GM23338 (cell line): ENCODE data around the gene ADPGK. TPM values are rescaled to one million over a fixed set of nuclear protein-coding genes. Genes with fewer than 3 reads are reported as not detected.

Experiments used
- ATAC-seq: fragments of 200-7000 bp; cut with Tn5 transposase; 3 replicates; pipeline ENCODE4 v1.9.1; 2020
- DNase-seq: peaks from one replicate; pipeline ENCODE4 v3.0.0-alpha.2; 2015; ENCODE audit warnings: low spot score
- H2AFZ ChIP-seq: fragments of 200-600 bp; sonication (generic); 2 replicates; pipeline ENCODE4 v1.8.0; 2016; ENCODE audit warnings: antibody characterized with exemption, mild to moderate bottlenecking, moderate library complexity
- H3F3A ChIP-seq: fragments of 200-600 bp; sonication (generic); replicated peaks from 2 replicates; pipeline ENCODE4 v1.8.0; 2017; ENCODE audit warnings: antibody characterized with exemption, mixed run types, low read depth
- H3K27ac ChIP-seq: fragments of 200-600 bp; sonication (generic); 2 replicates; pipeline ENCODE4 v1.6.1; 2016; ENCODE audit warnings: low read depth
- H3K27me3 ChIP-seq: fragments of 200-600 bp; sonication (generic); 2 replicates; pipeline ENCODE4 v1.8.0; 2016; ENCODE audit warnings: mild to moderate bottlenecking, mixed run types, moderate library complexity; ENCODE audit not compliant: insufficient read depth
- H3K36me3 ChIP-seq: fragments of 200-600 bp; sonication (generic); 2 replicates; pipeline ENCODE4 v1.8.0; 2016; ENCODE audit warnings: mild to moderate bottlenecking; ENCODE audit not compliant: insufficient read depth
- H3K4me1 ChIP-seq: fragments of 200-600 bp; sonication (generic); 2 replicates; pipeline ENCODE4 v1.8.0; 2016; ENCODE audit warnings: mild to moderate bottlenecking, moderate library complexity; ENCODE audit not compliant: insufficient read depth
- H3K4me2 ChIP-seq: fragments of 200-600 bp; sonication (generic); 2 replicates; pipeline ENCODE4 v1.7.1; 2017; ENCODE audit warnings: mixed run types
- H3K4me3 ChIP-seq: fragments of 200-600 bp; sonication (generic); 2 replicates; pipeline ENCODE4 v1.6.1; 2016; ENCODE audit warnings: mixed run types
- H3K79me2 ChIP-seq: fragments of 200-600 bp; sonication (generic); replicated peaks from 2 replicates; pipeline ENCODE4 v1.8.0; 2017; ENCODE audit warnings: mild to moderate bottlenecking; ENCODE audit not compliant: insufficient read depth
- H3K9me2 ChIP-seq: fragments of 200-600 bp; sonication (generic); 2 replicates; pipeline ENCODE4 v1.8.0; 2017; ENCODE audit not compliant: insufficient read depth
- H4K20me1 ChIP-seq: fragments of 200-600 bp; sonication (generic); replicated peaks from 2 replicates; pipeline ENCODE4 v1.8.0; 2017; ENCODE audit warnings: mild to moderate bottlenecking; ENCODE audit not compliant: insufficient read depth
- H3K27ac Mint-ChIP-seq: 2 replicates; pipeline ENCODE4 v1.8.0; 2020; ENCODE audit warnings: inconsistent platforms, mild to moderate bottlenecking, moderate library complexity, mixed read lengths
- H3K27me3 Mint-ChIP-seq: 3 replicates; pipeline ENCODE4 v1.8.0; 2022; ENCODE audit warnings: low read depth, mild to moderate bottlenecking, moderate library complexity, mixed read lengths, inconsistent platforms; ENCODE audit not compliant: insufficient read depth, poor library complexity
- H3K36me3 Mint-ChIP-seq: 3 replicates; pipeline ENCODE4 v1.8.0; 2021; ENCODE audit warnings: low read depth, mild to moderate bottlenecking, inconsistent platforms, moderate library complexity, mixed read lengths
- H3K4me1 Mint-ChIP-seq: 3 replicates; pipeline ENCODE4 v1.8.0; 2020; ENCODE audit warnings: mild to moderate bottlenecking, inconsistent platforms, mixed read lengths
- H3K4me3 Mint-ChIP-seq: 3 replicates; pipeline ENCODE4 v1.8.0; 2021; ENCODE audit warnings: moderate library complexity, mild to moderate bottlenecking, inconsistent platforms, mixed read lengths
- H3K9me3 Mint-ChIP-seq: 3 replicates; pipeline ENCODE4 v1.8.0; 2020; ENCODE audit warnings: moderate library complexity, mild to moderate bottlenecking, inconsistent platforms, mixed read lengths
- CREB1 ChIP-seq: fragments of 250-450 bp; sonication (Bioruptor Pico); IDR thresholded peaks from 2 replicates; pipeline ENCODE4 v1.5.0; 2020; ENCODE audit warnings: low read depth, mild to moderate bottlenecking, moderate library complexity
- ETS1 ChIP-seq: IDR thresholded peaks from 2 replicates; pipeline ENCODE4 v1.6.1; 2016; ENCODE audit warnings: antibody characterized with exemption
- EZH2 ChIP-seq: fragments of 200-600 bp; sonication (generic); IDR thresholded peaks from one replicate; pipeline ENCODE4 v1.8.0; 2017; ENCODE audit warnings: antibody characterized with exemption, mild to moderate bottlenecking, low read depth; ENCODE audit not compliant: unreplicated experiment
- EZH2phosphoT487 ChIP-seq: fragments of 200-600 bp; sonication (generic); IDR thresholded peaks from one replicate; pipeline ENCODE4 v1.8.1; 2018; ENCODE audit warnings: antibody characterized with exemption; ENCODE audit not compliant: unreplicated experiment
- JUNB ChIP-seq: IDR thresholded peaks from one replicate; pipeline ENCODE4 v1.6.1; 2016; ENCODE audit warnings: antibody characterized with exemption; ENCODE audit not compliant: unreplicated experiment
- NANOG ChIP-seq: IDR thresholded peaks from 2 replicates; pipeline ENCODE4 v1.6.1; 2016; ENCODE audit warnings: antibody characterized with exemption, borderline replicate concordance
- POLR2AphosphoS5 ChIP-seq: IDR thresholded peaks from 2 replicates; pipeline ENCODE4 v1.6.1; 2016; ENCODE audit warnings: antibody characterized with exemption, low read depth
- STAT1 ChIP-seq: IDR thresholded peaks from one replicate; pipeline ENCODE4 v1.6.1; 2016; ENCODE audit warnings: antibody characterized with exemption; ENCODE audit not compliant: unreplicated experiment
- ZNF114 ChIP-seq: fragments of 250-450 bp; sonication (Bioruptor Pico); IDR thresholded peaks from 2 replicates; pipeline ENCODE4 v1.5.0; 2020; ENCODE audit warnings: mild to moderate bottlenecking, moderate library complexity
- ZNF331 ChIP-seq: fragments of 250-450 bp; sonication (Bioruptor Pico); IDR thresholded peaks from 2 replicates; pipeline ENCODE4 v1.5.0; 2020; ENCODE audit warnings: low read depth, mild to moderate bottlenecking, moderate library complexity
- ZNF462 ChIP-seq: fragments of 250-450 bp; sonication (Bioruptor Pico); IDR thresholded peaks from 2 replicates; pipeline ENCODE4 v1.5.0; 2020; ENCODE audit warnings: mild to moderate bottlenecking, moderate library complexity
- polyA plus RNA-seq: library from polyadenylated mRNA; unstranded; fragments of >200 nt; fragmentation: Nextera tagmentation; extraction: Ambion mirVana; gene quantifications from 2 replicates; pipeline ENCODE4 v1.2.1, GENCODE V29; 2016
- total RNA-seq: library from RNA; depleted of rRNA; stranded (reverse); fragments of >200 nt; shearing (Covaris generic); gene quantifications from 2 replicates; pipeline ENCODE4 v1.2.3, GENCODE V29; 2014
- TF ChIP-seq, protein P1 (sequence below), 2 experiments: fragments of 200-600 bp in 1 of 2; sonication (generic) in 1 of 2; conservative IDR thresholded peaks; 2 replicates each; pipeline versions ENCODE4 v1.5.1 to v1.6.1; 2016 to 2017; ENCODE audit warnings: antibody characterized with exemption in 2 of 2, low read depth in 2 of 2, mild to moderate bottlenecking in 2 of 2, moderate library complexity in 1 of 2
- TF ChIP-seq, protein P2 (sequence below): IDR thresholded peaks from one replicate; pipeline ENCODE4 v1.6.1; 2018; ENCODE audit warnings: antibody characterized with exemption; ENCODE audit not compliant: unreplicated experiment

ADPGK gene
- total and polyA plus RNA-seq, 2 experiments from 2014 or later, result 21.5 to 57.0 TPM

GRCh38 chr15:72764656-72765055 is 18.9 kb downstream of the ADPGK start:
- Mint-ChIP-seq H3K27ac (no peak overlapping the region), H3K9me3 (peaks cover 22% of the 10 kb centered on the region; the same call in 2 of the 3 replicates)

More at GRCh38 chr15:72764656-72765055, 18.9 kb downstream of the ADPGK start:
- peaks cover 10% of the 10 kb centered on the region for H4K20me1 ChIP-seq
- no peak overlapping the region for H3K27ac ChIP-seq
- ATAC-seq (no peak), DNase-seq (no peak)
- H3K4me1 ChIP-seq, result no peaks in the 10 kb centered on the region
- peaks cover 16% of the 10 kb centered on the region for H3K79me2 ChIP-seq
- Mint-ChIP-seq H3K36me3 (peaks cover 59% of the 10 kb centered on the region), H3K4me1 (no peaks in the 10 kb centered on the region), H3K27me3 (peaks cover 1% of the 10 kb centered on the region), H3K4me3 (no peak overlapping the region)
- no peak overlapping the region for H3K4me2 ChIP-seq
- peaks cover 30% of the 10 kb centered on the region for H3K36me3 ChIP-seq
- H3K27me3 ChIP-seq, result no peaks in the 10 kb centered on the region
- H3K4me3 ChIP-seq, result no peak overlapping the region
- no peak overlapping the region for H2AFZ ChIP-seq
- H3F3A ChIP-seq, result no peaks in the 10 kb centered on the region
- TF ChIP-seq STAT1 (no peak), ETS1 (no peak), CREB1 (CRISPR knock-in tag) (no peak), ZNF114 (no peak), NANOG (no peak), ZNF462 (CRISPR knock-in tag) (no peak), JUNB (no peak), EZH2phosphoT487 (no peak), EZH2 (no peak), ZNF331 (CRISPR knock-in tag) (no peak), POLR2AphosphoS5 (no peak)
- TF ChIP-seq, protein P1, sequence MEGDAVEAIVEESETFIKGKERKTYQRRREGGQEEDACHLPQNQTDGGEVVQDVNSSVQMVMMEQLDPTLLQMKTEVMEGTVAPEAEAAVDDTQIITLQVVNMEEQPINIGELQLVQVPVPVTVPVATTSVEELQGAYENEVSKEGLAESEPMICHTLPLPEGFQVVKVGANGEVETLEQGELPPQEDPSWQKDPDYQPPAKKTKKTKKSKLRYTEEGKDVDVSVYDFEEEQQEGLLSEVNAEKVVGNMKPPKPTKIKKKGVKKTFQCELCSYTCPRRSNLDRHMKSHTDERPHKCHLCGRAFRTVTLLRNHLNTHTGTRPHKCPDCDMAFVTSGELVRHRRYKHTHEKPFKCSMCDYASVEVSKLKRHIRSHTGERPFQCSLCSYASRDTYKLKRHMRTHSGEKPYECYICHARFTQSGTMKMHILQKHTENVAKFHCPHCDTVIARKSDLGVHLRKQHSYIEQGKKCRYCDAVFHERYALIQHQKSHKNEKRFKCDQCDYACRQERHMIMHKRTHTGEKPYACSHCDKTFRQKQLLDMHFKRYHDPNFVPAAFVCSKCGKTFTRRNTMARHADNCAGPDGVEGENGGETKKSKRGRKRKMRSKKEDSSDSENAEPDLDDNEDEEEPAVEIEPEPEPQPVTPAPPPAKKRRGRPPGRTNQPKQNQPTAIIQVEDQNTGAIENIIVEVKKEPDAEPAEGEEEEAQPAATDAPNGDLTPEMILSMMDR (conservative IDR thresholded peaks at IDR 0.05; ENCODE audit: low read depth in 2 of 2), result no peak
- TF ChIP-seq, protein P2, sequence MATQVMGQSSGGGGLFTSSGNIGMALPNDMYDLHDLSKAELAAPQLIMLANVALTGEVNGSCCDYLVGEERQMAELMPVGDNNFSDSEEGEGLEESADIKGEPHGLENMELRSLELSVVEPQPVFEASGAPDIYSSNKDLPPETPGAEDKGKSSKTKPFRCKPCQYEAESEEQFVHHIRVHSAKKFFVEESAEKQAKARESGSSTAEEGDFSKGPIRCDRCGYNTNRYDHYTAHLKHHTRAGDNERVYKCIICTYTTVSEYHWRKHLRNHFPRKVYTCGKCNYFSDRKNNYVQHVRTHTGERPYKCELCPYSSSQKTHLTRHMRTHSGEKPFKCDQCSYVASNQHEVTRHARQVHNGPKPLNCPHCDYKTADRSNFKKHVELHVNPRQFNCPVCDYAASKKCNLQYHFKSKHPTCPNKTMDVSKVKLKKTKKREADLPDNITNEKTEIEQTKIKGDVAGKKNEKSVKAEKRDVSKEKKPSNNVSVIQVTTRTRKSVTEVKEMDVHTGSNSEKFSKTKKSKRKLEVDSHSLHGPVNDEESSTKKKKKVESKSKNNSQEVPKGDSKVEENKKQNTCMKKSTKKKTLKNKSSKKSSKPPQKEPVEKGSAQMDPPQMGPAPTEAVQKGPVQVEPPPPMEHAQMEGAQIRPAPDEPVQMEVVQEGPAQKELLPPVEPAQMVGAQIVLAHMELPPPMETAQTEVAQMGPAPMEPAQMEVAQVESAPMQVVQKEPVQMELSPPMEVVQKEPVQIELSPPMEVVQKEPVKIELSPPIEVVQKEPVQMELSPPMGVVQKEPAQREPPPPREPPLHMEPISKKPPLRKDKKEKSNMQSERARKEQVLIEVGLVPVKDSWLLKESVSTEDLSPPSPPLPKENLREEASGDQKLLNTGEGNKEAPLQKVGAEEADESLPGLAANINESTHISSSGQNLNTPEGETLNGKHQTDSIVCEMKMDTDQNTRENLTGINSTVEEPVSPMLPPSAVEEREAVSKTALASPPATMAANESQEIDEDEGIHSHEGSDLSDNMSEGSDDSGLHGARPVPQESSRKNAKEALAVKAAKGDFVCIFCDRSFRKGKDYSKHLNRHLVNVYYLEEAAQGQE, result no peak
- H3K9me2 ChIP-seq, result no peaks in the 10 kb centered on the region
